Keratinocyte (primary cell): ENCODE results near the gene UNKL.

Experiments
- EZH2 ChIP-seq: IDR thresholded peaks from one replicate; pipeline ENCODE4 v1.6.1; 2012; ENCODE audit warnings: inconsistent platforms, mild to moderate bottlenecking, low read length, moderate library complexity
- TF ChIP-seq, protein P1 (sequence below), 3 experiments: IDR thresholded peaks in 1 of 3; conservative IDR thresholded peaks in 1 of 3; optimal IDR thresholded peaks in 1 of 3; 2 replicates in 2 of 3; 3 replicates in 1 of 3; pipeline versions ENCODE3 to v1.5.1; 2011; ENCODE audit warnings: low read length in 3 of 3, mild to moderate bottlenecking in 3 of 3, moderate library complexity in 2 of 3, control low read depth in 1 of 3, inconsistent platforms in 1 of 3; ENCODE audit not compliant: insufficient read depth in 2 of 3; ENCODE audit errors: extremely low read depth in 1 of 3

- TF ChIP-seq, protein P1, sequence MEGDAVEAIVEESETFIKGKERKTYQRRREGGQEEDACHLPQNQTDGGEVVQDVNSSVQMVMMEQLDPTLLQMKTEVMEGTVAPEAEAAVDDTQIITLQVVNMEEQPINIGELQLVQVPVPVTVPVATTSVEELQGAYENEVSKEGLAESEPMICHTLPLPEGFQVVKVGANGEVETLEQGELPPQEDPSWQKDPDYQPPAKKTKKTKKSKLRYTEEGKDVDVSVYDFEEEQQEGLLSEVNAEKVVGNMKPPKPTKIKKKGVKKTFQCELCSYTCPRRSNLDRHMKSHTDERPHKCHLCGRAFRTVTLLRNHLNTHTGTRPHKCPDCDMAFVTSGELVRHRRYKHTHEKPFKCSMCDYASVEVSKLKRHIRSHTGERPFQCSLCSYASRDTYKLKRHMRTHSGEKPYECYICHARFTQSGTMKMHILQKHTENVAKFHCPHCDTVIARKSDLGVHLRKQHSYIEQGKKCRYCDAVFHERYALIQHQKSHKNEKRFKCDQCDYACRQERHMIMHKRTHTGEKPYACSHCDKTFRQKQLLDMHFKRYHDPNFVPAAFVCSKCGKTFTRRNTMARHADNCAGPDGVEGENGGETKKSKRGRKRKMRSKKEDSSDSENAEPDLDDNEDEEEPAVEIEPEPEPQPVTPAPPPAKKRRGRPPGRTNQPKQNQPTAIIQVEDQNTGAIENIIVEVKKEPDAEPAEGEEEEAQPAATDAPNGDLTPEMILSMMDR (optimal IDR thresholded peaks at IDR 0.05 in 1 of 3, IDR thresholded peaks at IDR 0.05 in 1 of 3, conservative IDR thresholded peaks at IDR 0.05 in 1 of 3; ENCODE audit: extremely low read depth in 1 of 3, insufficient read depth in 2 of 3, low read length in 3 of 3), result no peak
- no peak for TF ChIP-seq EZH2
Measured at GRCh38 chr16:1345087-1345486, 69.4 kb downstream of the UNKL start.
